Osteocyte (in vitro differentiated cells): ENCODE results near the gene NHLRC4. TPM values are rescaled to one million over a fixed set of nuclear protein-coding genes. Genes with fewer than 3 reads are reported as not detected.
A peak's percentile ranks its signal among the peaks of the same experiment; 100 is the strongest.

ENCODE experiments used
- DNase-seq: peaks from one replicate; pipeline ENCODE4 v3.0.0; 2021; ENCODE audit warnings: mixed read lengths; ENCODE audit not compliant: unreplicated experiment; ENCODE audit errors: extremely low spot score
- H3K27ac Mint-ChIP-seq: one replicate; pipeline ENCODE4 v1.8.0; 2021; ENCODE audit warnings: mild to moderate bottlenecking, mixed read lengths; ENCODE audit not compliant: unreplicated experiment
- H3K27me3 Mint-ChIP-seq: one replicate; pipeline ENCODE4 v1.8.0; 2021; ENCODE audit warnings: mixed read lengths; ENCODE audit not compliant: unreplicated experiment
- H3K36me3 Mint-ChIP-seq: one replicate; pipeline ENCODE4 v1.8.0; 2021; ENCODE audit warnings: mixed read lengths; ENCODE audit not compliant: unreplicated experiment
- H3K4me1 Mint-ChIP-seq: one replicate; pipeline ENCODE4 v1.8.0; 2021; ENCODE audit warnings: mixed read lengths; ENCODE audit not compliant: unreplicated experiment
- H3K4me3 Mint-ChIP-seq: one replicate; pipeline ENCODE4 v1.8.0; 2021; ENCODE audit warnings: mild to moderate bottlenecking, moderate library complexity, mixed read lengths; ENCODE audit not compliant: unreplicated experiment
- H3K9me3 Mint-ChIP-seq: one replicate; pipeline ENCODE4 v1.8.0; 2021; ENCODE audit warnings: mixed read lengths; ENCODE audit not compliant: unreplicated experiment
- total RNA-seq: library from RNA; stranded (reverse); gene quantifications from 2 replicates; pipeline ENCODE4 v1.2.1, GENCODE V29; 2021
- TF ChIP-seq, protein P1 (sequence below): fragments of 200-600 bp; sonication (generic); IDR thresholded peaks from 2 replicates; pipeline ENCODE4 v1.5.0; 2021; ENCODE audit warnings: antibody characterized with exemption, mild to moderate bottlenecking, moderate library complexity

The NHLRC4 gene
- total RNA-seq, 1 donor from 2014 or later = 1.7 TPM

- H3K36me3 Mint-ChIP-seq = no peaks in the 10 kb centered on the region
- no peak for DNase-seq
- H3K4me3 Mint-ChIP-seq = peak overlapping the region; percentile 69
- peak overlapping the region; percentile 54 for H3K27ac Mint-ChIP-seq
- H3K27me3 Mint-ChIP-seq = no peaks in the 10 kb centered on the region
- no peaks in the 10 kb centered on the region for H3K9me3 Mint-ChIP-seq
- TF ChIP-seq, protein P1, sequence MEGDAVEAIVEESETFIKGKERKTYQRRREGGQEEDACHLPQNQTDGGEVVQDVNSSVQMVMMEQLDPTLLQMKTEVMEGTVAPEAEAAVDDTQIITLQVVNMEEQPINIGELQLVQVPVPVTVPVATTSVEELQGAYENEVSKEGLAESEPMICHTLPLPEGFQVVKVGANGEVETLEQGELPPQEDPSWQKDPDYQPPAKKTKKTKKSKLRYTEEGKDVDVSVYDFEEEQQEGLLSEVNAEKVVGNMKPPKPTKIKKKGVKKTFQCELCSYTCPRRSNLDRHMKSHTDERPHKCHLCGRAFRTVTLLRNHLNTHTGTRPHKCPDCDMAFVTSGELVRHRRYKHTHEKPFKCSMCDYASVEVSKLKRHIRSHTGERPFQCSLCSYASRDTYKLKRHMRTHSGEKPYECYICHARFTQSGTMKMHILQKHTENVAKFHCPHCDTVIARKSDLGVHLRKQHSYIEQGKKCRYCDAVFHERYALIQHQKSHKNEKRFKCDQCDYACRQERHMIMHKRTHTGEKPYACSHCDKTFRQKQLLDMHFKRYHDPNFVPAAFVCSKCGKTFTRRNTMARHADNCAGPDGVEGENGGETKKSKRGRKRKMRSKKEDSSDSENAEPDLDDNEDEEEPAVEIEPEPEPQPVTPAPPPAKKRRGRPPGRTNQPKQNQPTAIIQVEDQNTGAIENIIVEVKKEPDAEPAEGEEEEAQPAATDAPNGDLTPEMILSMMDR = no peak
- peaks cover 23% of the 10 kb centered on the region for H3K4me1 Mint-ChIP-seq
Observed at GRCh38 chr16:586645-587590, 20.1 kb downstream of the NHLRC4 start.

- peak overlapping the region; percentile 84 for H3K4me3 Mint-ChIP-seq
- no peak for DNase-seq
- peaks cover 1% of the 10 kb centered on the region for H3K36me3 Mint-ChIP-seq
- peaks cover 36% of the 10 kb centered on the region for H3K4me1 Mint-ChIP-seq
- no peaks in the 10 kb centered on the region for H3K27me3 Mint-ChIP-seq
- H3K27ac Mint-ChIP-seq = peak overlapping the region; percentile 89
- no peaks in the 10 kb centered on the region for H3K9me3 Mint-ChIP-seq
- TF ChIP-seq, protein P1 = no peak
Observed at GRCh38 chr16:588639-588888, 21.8 kb downstream of the NHLRC4 start.

DNA sequence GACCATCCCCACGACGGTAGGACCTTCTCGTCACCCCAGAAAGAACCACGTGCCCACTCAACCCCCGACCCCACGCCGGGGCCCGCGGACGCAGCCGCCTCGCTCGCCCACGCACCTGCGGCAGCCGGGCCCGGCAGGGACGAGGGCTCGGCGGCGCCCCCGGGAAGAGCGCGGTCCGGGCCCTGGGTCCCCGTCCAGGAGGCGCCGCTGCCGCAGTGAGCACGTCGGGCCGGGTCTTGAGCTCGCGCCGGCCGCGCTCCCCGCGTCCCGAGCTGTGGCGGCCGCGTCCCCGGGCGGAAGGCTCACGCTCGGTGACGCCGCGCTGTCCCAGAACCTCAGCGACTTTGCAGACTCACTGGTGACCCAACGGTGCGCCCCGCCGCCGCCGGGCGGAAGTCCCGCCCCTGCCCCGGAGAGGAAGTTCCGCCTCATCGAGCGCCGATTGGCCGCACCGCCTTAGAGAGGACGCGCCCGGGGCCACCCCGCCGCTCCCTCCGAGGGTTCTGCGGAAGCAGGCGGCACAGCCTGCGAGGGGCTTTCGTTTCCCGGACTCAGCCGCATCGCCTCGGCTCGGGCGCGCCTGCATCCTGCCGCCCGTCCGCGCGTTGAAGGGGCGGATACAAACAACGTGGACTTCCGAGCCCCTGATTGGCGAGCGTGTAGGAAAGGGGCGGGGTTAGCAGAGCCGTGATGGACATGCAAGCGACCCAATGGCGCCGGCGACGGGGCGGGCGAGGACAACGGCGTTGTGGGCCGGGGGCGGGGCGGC is 22.3 kb downstream of the NHLRC4 start:
- Mint-ChIP-seq H3K9me3 (no peaks in the 10 kb centered on the region), H3K36me3 (peaks cover 2% of the 10 kb centered on the region), H3K4me1 (peaks cover 37% of the 10 kb centered on the region), H3K4me3 (peak overlapping the region; percentile 98), H3K27me3 (no peaks in the 10 kb centered on the region), H3K27ac (peak overlapping the region; percentile 100)
- TF ChIP-seq, protein P1 = no peak
- peak; percentile 99 for DNase-seq

- Mint-ChIP-seq H3K9me3 (no peaks in the 10 kb centered on the region), H3K36me3 (peaks cover 2% of the 10 kb centered on the region), H3K4me3 (peak within 1 kb of the TSS; percentile 98), H3K27me3 (no peaks in the 10 kb centered on the region), H3K27ac (peak within 1 kb of the TSS; percentile 100), H3K4me1 (peaks cover 37% of the 10 kb centered on the region)
- peak; percentile 100 for DNase-seq
- TF ChIP-seq, protein P1 = no peak
Observed at GRCh38 chr16:589658-590187, 22.9 kb downstream of the NHLRC4 start, which contains the start of gene RAB40C. RAB40C (plus strand) TSS chr16:590066; CDS start chr16:590292, 226 bp downstream.
